ENCODE results near the gene IDNK. TPM values are rescaled to one million over a fixed set of nuclear protein-coding genes. Genes with fewer than 3 reads are reported as not detected.

Gene IDNK
- total RNA-seq, 3 donors from 2014 or later: 4.9 to 9.0 (median 5.1) TPM

DNA sequence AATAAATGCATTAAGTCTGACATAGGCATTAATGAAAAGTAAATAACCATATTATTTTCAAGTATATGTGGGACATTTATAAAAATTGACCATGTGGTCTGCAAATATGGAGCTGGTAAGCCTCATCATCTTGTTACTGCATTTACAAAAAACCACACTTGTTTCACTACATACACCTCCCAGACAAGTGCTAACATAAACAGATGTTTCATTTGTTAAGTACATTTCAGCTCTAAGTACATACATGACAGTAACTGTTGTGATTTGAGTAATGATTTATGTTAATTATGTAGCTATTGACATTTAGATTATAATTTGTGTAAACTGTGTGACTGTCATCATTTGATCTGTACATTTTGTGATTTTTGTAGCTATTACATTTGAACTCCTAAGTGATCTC is 13.9 kb downstream of the IDNK start:
- H3K27ac ChIP-seq: no peak overlapping the region
- H3K27me3 ChIP-seq: no peaks in the 10 kb centered on the region
- H3K4me3 ChIP-seq: no peak overlapping the region
- H3K9me3 ChIP-seq: no peaks in the 10 kb centered on the region
- TF ChIP-seq, protein P1, sequence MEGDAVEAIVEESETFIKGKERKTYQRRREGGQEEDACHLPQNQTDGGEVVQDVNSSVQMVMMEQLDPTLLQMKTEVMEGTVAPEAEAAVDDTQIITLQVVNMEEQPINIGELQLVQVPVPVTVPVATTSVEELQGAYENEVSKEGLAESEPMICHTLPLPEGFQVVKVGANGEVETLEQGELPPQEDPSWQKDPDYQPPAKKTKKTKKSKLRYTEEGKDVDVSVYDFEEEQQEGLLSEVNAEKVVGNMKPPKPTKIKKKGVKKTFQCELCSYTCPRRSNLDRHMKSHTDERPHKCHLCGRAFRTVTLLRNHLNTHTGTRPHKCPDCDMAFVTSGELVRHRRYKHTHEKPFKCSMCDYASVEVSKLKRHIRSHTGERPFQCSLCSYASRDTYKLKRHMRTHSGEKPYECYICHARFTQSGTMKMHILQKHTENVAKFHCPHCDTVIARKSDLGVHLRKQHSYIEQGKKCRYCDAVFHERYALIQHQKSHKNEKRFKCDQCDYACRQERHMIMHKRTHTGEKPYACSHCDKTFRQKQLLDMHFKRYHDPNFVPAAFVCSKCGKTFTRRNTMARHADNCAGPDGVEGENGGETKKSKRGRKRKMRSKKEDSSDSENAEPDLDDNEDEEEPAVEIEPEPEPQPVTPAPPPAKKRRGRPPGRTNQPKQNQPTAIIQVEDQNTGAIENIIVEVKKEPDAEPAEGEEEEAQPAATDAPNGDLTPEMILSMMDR (IDR thresholded peaks at IDR 0.05): no peak
- TF ChIP-seq POLR2A (IDR thresholded peaks at IDR 0.05): no peak
- no peak for TF ChIP-seq POLR2AphosphoS5 (IDR thresholded peaks at IDR 0.05)
- DNase-seq (ENCODE audit: low spot score in 2 of 2): no peak
- H3K4me1 ChIP-seq: no peaks in the 10 kb centered on the region
- no peaks in the 10 kb centered on the region for H3K36me3 ChIP-seq
- intact Hi-C loops (cut with DNase I; ENCODE audit: low total_unique reads): no loop called here

DNA sequence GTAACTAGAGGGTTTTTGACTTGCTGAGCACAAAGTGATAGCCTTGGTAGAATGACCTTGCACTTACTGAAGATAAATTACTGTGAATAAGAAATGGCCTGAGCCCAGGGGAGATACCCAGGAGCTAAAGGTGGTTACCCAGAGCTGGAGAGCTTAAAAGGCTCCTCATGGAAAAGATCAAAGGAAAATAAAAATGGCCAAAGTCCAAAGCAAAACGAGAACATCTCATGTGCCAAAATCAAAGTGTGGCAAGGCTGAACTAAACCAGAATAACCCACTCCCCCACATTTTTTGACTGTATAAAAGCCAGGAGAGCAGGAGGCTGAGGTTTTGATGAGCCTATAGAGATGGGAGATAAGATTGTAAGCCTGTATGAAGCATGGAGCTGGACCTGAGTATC is 14.4 kb downstream of the IDNK start:
- H3K27me3 ChIP-seq: no peaks in the 10 kb centered on the region
- intact Hi-C loops (cut with DNase I; ENCODE audit: low total_unique reads): no loop called here
- H3K4me1 ChIP-seq: no peaks in the 10 kb centered on the region
- no peaks in the 10 kb centered on the region for H3K36me3 ChIP-seq
- H3K4me3 ChIP-seq: no peak overlapping the region
- no peak for DNase-seq (ENCODE audit: low spot score in 2 of 2)
- no peaks in the 10 kb centered on the region for H3K9me3 ChIP-seq
- no peak for TF ChIP-seq POLR2A (IDR thresholded peaks at IDR 0.05)
- TF ChIP-seq, protein P1 (IDR thresholded peaks at IDR 0.05): no peak
- TF ChIP-seq POLR2AphosphoS5 (IDR thresholded peaks at IDR 0.05): no peak
- H3K27ac ChIP-seq: no peak overlapping the region

DNA sequence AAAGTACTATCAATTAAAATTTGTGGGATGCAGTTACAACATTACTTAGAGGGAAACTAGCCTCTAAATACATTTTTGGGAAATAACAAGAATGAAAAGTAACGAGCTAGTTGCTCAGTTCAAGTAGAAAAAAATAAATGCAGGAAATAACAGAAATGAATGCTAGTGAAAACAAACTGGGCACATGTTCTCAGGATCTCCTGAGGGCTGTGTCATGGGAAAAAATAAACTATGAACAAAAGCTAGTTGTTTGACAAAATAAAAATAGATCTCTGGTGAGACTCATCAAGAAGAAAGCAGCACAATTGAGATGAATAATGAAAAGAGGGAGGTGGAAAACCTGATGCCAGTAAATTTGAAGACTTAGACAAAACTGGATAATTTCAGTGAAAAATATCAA is 16.3 kb downstream of the IDNK start:
- Histone ChIP-seq H3K4me1 (no peaks in the 10 kb centered on the region), H3K9me3 (no peaks in the 10 kb centered on the region), H3K4me3 (no peak overlapping the region), H3K36me3 (peaks cover 3% of the 10 kb centered on the region), H3K27ac (no peak overlapping the region), H3K27me3 (no peaks in the 10 kb centered on the region)
- DNase-seq (ENCODE audit: low spot score in 2 of 2): no peak
- TF ChIP-seq, protein P1 (IDR thresholded peaks at IDR 0.05): no peak
- TF ChIP-seq POLR2AphosphoS5 (IDR thresholded peaks at IDR 0.05) (no peak), POLR2A (IDR thresholded peaks at IDR 0.05) (no peak)
- intact Hi-C loops (cut with DNase I; ENCODE audit: low total_unique reads): no loop called here

DNA sequence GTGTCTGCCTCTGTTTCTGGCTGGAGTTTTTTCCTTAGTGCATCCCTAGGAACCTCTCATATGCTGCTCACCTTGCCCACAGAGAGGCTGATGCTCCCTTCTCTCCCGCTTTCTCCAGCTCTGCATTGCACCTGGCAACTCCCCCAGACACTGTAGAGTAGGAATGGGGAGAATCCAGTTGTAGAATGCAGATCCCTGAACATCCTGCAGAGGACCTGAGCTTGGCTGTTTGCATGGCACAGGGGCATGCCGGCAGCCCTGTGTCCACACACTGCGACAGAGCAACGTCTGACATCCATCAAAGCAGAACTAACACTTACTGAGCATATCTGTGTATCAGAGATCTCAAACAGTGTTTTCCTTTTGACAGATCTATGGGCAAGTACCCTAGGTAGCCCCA is 19.9 kb downstream of the IDNK start:
- DNase-seq (ENCODE audit: low spot score in 2 of 2): no peak
- no peaks in the 10 kb centered on the region for H3K27me3 ChIP-seq
- no peak overlapping the region for H3K4me3 ChIP-seq
- no peak overlapping the region for H3K27ac ChIP-seq
- intact Hi-C loops (cut with DNase I; ENCODE audit: low total_unique reads): no loop called here
- no peaks in the 10 kb centered on the region for H3K4me1 ChIP-seq
- H3K9me3 ChIP-seq: no peaks in the 10 kb centered on the region
- H3K36me3 ChIP-seq: peaks cover 3% of the 10 kb centered on the region
- no peak for TF ChIP-seq POLR2AphosphoS5 (IDR thresholded peaks at IDR 0.05)
- TF ChIP-seq, protein P1 (IDR thresholded peaks at IDR 0.05): no peak
- no peak for TF ChIP-seq POLR2A (IDR thresholded peaks at IDR 0.05)

DNA sequence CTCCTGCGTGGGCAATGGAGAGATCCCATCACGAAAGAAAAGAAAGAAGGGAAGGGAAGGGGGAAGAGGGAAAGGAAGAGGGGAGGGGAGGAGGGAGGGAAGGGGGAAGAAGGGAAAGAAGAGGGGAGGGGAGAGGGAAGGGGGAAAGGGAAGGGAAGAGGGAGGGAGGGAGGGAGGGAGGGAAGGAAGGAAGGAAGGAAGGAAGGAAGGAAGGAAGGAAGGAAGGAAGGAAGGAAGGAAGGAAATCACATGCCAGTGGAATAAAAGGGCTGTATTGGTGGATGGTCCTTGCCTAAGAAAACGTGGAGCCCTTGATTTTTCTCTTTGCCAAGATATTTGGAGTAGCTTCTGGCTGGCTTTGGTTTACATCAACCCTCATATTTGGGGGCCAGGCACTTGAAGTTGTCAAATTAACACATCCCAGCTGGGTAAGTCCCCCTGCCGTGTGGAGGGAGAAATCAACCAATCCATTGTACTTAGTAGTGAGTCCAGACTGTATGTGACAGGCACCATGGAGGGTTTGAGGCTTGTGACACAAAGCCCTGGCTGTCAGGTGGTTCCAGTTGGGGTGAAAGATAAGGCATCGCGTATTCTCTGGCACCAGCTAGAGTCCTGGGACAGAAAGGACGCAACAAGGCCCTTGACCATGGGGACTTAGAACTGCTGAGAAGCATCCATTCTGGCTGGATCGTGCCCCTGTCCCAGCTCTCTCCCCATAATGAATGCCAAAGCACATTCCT is 23.7 kb downstream of the IDNK start:
- Histone ChIP-seq H3K4me1 (no peaks in the 10 kb centered on the region), H3K9me3 (no peaks in the 10 kb centered on the region), H3K27me3 (no peaks in the 10 kb centered on the region), H3K27ac (no peak overlapping the region), H3K36me3 (peaks cover 4% of the 10 kb centered on the region), H3K4me3 (no peak overlapping the region)
- DNase-seq (ENCODE audit: low spot score in 2 of 2): no peak
- TF ChIP-seq, protein P1 (IDR thresholded peaks at IDR 0.05): no peak
- TF ChIP-seq POLR2A (IDR thresholded peaks at IDR 0.05): no peak
- intact Hi-C loops (cut with DNase I; ENCODE audit: low total_unique reads): no loop called here
